ENCODE data around the gene KCNH1. TPM values are rescaled to one million over a fixed set of nuclear protein-coding genes. Genes with fewer than 3 reads are reported as not detected.

KCNH1 gene
- total RNA-seq, 1 experiment from 2014 or later, result 1.6 TPM

GRCh38 chr1:210757677-210758076 lies 376.3 kb downstream of the KCNH1 start:
- no peak for DNase-seq (ENCODE audit: low read depth)

- no peak for DNase-seq (ENCODE audit: low read depth)
Measured at GRCh38 chr1:210755991-210756659, 377.8 kb downstream of the KCNH1 start.

- peak; percentile 44 for DNase-seq (ENCODE audit: low read depth)
Measured at GRCh38 chr1:210754878-210755665, 378.9 kb downstream of the KCNH1 start.

- DNase-seq (ENCODE audit: low read depth), result no peak
Measured at GRCh38 chr1:210751911-210752310, 382.0 kb downstream of the KCNH1 start.

- DNase-seq (ENCODE audit: low read depth), result no peak
Measured at GRCh38 chr1:210750468-210750867, 383.5 kb downstream of the KCNH1 start.

GRCh38 chr1:210748796-210749195 lies 385.2 kb downstream of the KCNH1 start:
- DNase-seq (ENCODE audit: low read depth), result no peak

- DNase-seq (ENCODE audit: low read depth), result no peak
Measured at GRCh38 chr1:210747890-210748289, 386.1 kb downstream of the KCNH1 start.

GRCh38 chr1:210747112-210747511 lies 386.8 kb downstream of the KCNH1 start:
- no peak for DNase-seq (ENCODE audit: low read depth)

- DNase-seq (ENCODE audit: low read depth), result peak; percentile 22
Measured at GRCh38 chr1:210746024-210746731, 387.8 kb downstream of the KCNH1 start.

GRCh38 chr1:210743038-210743437 lies 390.9 kb downstream of the KCNH1 start:
- peak; percentile 27 for DNase-seq (ENCODE audit: low read depth)

- no peak for DNase-seq (ENCODE audit: low read depth)
Measured at GRCh38 chr1:210741564-210741963, 392.4 kb downstream of the KCNH1 start.

GRCh38 chr1:210739627-210740026 lies 394.3 kb downstream of the KCNH1 start:
- DNase-seq (ENCODE audit: low read depth), result peak; percentile 15

GRCh38 chr1:210738256-210738655 lies 395.7 kb downstream of the KCNH1 start:
- DNase-seq (ENCODE audit: low read depth), result no peak

- no peak for DNase-seq (ENCODE audit: low read depth)
Measured at GRCh38 chr1:210736713-210737112, 397.2 kb downstream of the KCNH1 start.

GRCh38 chr1:210731597-210731996 lies 402.4 kb downstream of the KCNH1 start:
- no peak for DNase-seq (ENCODE audit: low read depth)

GRCh38 chr1:210731193-210731592 lies 402.8 kb downstream of the KCNH1 start:
- no peak for DNase-seq (ENCODE audit: low read depth)

- DNase-seq (ENCODE audit: low read depth), result no peak
Measured at GRCh38 chr1:210730023-210730422, 403.9 kb downstream of the KCNH1 start.

GRCh38 chr1:210728437-210729149 lies 405.4 kb downstream of the KCNH1 start:
- no peak for DNase-seq (ENCODE audit: low read depth)

GRCh38 chr1:210727709-210728108 lies 406.2 kb downstream of the KCNH1 start:
- DNase-seq (ENCODE audit: low read depth), result no peak

GRCh38 chr1:210726621-210727020 lies 407.3 kb downstream of the KCNH1 start:
- DNase-seq (ENCODE audit: low read depth), result peak; percentile 46

GRCh38 chr1:210724768-210725167 lies 409.2 kb downstream of the KCNH1 start:
- DNase-seq (ENCODE audit: low read depth), result no peak

- DNase-seq (ENCODE audit: low read depth), result no peak
Measured at GRCh38 chr1:210723646-210724045, 410.3 kb downstream of the KCNH1 start.
